PC-9 (cell line): ENCODE data around the gene KIAA1191.

Experiments used
- EZH2 ChIP-seq: fragments of 200-600 bp; sonication (generic); IDR thresholded peaks from 2 replicates; pipeline ENCODE4 v1.8.0; 2017; ENCODE audit warnings: antibody characterized with exemption, low read depth
- TF ChIP-seq, protein P1 (sequence below): fragments of 200-600 bp; sonication (generic); conservative IDR thresholded peaks from 2 replicates; pipeline ENCODE4 v1.6.1; 2017; ENCODE audit warnings: mixed run types, antibody characterized with exemption, mild to moderate bottlenecking, moderate library complexity

DNA sequence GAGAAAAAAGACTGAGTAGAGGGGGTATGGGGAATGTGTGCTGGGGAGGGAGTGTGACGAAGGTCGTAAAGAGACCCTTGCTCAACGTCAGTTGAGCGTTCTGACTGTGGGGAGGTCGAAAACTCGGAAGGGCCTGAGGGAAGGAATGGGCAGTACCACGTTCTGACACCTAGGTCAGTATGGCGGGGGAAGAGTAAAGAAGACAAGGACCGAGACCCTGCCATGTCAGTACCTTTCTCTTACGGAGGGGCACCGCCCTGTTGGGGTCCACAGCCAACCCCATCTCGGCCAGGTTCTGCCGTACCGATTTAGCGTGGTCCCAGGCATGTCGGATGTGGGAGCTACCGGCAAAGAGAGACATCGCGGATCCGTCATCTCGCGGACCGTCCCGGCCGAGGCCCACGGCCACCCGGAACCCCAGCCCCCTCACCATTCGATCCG is 26.5 kb upstream of the KIAA1191 start:
- TF ChIP-seq, protein P1, sequence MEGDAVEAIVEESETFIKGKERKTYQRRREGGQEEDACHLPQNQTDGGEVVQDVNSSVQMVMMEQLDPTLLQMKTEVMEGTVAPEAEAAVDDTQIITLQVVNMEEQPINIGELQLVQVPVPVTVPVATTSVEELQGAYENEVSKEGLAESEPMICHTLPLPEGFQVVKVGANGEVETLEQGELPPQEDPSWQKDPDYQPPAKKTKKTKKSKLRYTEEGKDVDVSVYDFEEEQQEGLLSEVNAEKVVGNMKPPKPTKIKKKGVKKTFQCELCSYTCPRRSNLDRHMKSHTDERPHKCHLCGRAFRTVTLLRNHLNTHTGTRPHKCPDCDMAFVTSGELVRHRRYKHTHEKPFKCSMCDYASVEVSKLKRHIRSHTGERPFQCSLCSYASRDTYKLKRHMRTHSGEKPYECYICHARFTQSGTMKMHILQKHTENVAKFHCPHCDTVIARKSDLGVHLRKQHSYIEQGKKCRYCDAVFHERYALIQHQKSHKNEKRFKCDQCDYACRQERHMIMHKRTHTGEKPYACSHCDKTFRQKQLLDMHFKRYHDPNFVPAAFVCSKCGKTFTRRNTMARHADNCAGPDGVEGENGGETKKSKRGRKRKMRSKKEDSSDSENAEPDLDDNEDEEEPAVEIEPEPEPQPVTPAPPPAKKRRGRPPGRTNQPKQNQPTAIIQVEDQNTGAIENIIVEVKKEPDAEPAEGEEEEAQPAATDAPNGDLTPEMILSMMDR: no peak
- no peak for TF ChIP-seq EZH2
